DMS 273 (cell line): ENCODE results near the gene FTO.

ENCODE experiments used
- DNase-seq: peaks from one replicate; lab custom pipeline; 2025; ENCODE audit not compliant: unreplicated experiment; lab: John Stamatoyannopoulos, UW

The FTO gene

GRCh38 chr16:53924331-53925106 is 220.6 kb downstream of the FTO start:
- no peak for DNase-seq

DNA sequence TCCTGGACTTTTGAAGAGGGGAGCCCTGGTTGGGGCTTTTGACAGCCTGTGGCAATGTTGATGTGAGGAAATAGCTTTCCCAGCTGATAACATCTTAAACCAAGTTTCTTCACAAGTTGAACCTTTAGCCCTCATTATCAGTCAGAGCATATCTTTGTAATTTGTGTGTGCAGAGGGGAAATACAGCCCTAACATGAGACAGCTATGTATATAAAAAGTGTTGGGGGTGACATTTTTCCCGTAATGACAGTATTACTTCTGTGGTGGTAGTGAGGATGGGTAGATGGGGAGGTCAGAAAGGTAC is 221.1 kb downstream of the FTO start:
- no peak for DNase-seq

DNA sequence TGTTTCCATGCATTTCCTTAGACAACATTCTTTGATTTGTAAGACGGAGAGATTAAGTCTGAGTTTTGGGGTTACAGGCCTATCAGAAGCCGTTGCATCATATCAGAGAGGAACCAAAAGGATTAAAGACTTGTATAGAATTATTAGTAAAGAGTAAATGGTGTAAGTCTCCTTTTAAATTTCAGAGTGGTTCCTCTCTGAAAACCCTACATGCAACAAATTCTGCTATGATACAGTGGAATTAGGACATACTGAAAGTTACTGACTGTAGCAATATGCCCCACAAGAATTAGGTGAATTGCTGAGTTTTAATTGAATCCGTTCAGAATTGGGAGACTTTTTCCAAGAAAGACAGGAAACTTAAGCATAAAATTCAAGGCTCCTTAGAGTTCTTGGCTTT is 221.6 kb downstream of the FTO start:
- DNase-seq: no peak

DNA sequence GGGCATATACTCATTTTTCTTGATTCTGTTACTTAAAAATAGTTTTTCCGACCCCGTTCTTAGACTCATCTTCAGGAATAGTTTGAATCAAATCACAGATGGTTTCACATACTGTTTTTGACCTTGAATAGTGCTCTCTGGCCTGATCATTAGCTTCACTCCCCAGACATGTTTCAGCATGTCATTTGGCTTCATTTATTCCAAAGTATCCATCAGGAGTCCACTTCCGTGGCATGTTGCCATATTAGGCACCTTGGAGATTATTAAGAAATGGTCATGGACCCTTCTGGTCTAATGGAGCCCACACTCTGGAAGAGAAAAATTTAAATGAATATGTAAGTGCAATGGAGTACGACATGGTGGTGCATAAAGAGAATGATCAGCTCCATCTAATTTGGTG is 222.3 kb downstream of the FTO start:
- no peak for DNase-seq

- DNase-seq: no peak
Observed at GRCh38 chr16:53932975-53933374, 229.0 kb downstream of the FTO start.

DNA sequence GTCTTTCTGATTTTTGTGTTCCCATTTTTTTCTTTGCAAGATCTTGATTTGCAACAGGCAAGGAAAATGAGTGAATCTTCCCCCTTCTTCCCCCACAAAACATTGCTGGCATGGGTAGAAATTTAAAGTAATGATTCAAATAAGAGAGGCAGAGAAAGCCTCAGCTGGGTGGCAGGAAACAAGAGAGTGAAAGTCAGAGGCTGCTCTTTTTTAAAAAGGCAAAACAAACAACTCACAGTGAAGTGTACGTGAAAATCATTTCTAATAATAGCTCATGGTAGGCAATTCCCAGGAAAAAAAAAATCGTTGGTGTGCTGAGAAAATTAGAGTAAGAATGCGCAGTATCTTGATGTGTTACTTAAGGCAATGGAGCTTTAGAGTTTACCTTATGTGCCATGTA is 229.5 kb downstream of the FTO start:
- DNase-seq: no peak

- no peak for DNase-seq
Observed at GRCh38 chr16:53936052-53936451, 232.1 kb downstream of the FTO start.

DNA sequence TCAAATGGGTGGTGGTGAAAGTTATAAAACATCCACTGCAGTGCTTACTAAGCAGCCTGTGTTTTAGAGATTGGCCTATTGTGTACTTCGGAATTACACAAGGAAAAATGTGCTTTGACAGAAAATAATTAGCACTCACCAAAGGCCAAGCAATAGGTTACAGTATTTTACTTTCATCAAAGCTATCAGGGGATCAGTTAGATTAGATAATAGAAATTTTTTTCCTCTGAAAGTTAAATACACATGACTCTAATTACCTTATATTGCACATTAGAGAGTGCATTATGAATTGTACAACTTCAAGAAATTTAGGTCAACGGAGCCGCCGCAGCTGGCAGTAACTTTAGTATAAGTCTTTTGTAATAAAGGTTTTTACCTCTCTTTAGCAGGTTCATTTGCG is 232.6 kb downstream of the FTO start:
- no peak for DNase-seq

GRCh38 chr16:53937161-53937880 is 233.4 kb downstream of the FTO start:
- peak; percentile 33 for DNase-seq

GRCh38 chr16:53944025-53944424 is 240.1 kb downstream of the FTO start:
- DNase-seq: no peak

GRCh38 chr16:53945996-53946395 is 242.0 kb downstream of the FTO start:
- peak; percentile 53 for DNase-seq

- DNase-seq: peak; percentile 6
Observed at GRCh38 chr16:53946746-53947386, 242.9 kb downstream of the FTO start.

DNA sequence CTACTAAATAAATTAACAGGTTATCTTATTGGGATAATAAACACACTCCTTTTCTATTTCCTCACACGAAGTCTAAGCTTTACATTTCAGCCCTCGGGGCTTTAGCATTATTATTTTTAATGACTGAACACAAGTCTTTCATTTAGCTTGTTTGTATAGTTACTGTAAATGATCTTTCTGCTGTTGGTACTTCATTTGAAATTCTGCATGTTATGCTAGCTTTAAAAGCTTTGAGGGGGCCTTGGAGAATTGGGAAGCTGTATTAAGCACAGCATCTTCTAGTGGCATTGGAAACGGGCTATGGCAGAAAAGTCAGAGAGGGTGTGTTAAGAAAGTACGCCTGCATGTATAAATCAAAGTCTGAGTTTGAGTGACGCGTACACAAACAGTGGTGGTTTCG is 243.7 kb downstream of the FTO start:
- no peak for DNase-seq

DNA sequence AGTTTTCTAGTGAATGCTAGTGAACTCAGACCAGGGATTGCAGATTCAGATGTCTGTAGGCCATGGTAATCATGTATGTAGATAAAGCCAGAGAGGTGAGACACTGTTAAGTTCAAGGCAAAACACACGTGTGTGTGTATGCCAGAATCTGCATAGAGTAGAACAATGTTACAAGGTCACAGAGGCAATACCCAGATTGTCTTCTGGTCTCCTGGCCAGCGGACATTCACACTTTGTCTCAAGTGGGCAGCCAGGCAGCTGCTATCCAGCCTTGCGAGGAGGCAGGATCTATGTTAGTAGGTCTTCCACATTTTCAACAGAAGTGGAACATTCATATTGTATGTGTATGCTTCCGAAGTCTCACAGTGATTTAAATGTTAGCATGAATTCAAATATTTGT is 244.4 kb downstream of the FTO start:
- DNase-seq: no peak

DNA sequence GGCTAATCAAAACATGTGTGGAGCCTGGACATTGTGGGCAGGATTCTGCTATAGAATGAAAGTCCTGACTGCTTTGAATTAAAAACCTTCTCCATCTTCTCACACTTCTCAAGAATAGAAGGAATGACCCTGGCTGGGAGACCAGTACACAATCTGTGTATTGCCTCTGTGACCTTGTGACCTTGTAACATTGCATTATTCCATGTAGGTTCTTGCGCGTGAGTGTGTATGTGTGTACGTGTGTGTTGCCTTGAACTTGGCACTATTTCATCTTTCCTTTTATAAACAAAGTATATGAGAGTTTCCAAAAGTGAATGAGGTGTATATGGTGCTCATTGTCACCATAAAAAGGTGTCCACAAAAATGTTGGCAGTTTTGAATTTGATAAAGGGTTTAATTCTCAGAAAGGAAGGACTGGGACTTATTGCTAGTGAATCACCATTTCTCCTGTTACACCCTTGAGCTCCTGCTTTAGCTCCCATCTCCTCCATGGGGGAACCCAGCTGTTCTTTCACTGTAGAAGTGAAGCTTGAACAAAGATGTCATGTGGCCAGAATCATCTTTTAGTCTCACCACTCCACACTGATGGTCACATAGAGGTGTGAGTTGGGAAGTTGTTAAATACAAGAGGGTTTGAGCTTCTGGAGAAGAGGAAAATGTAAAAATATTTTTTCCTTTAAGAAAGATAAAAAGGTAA is 244.9 kb downstream of the FTO start:
- peak; percentile 12 for DNase-seq

DNA sequence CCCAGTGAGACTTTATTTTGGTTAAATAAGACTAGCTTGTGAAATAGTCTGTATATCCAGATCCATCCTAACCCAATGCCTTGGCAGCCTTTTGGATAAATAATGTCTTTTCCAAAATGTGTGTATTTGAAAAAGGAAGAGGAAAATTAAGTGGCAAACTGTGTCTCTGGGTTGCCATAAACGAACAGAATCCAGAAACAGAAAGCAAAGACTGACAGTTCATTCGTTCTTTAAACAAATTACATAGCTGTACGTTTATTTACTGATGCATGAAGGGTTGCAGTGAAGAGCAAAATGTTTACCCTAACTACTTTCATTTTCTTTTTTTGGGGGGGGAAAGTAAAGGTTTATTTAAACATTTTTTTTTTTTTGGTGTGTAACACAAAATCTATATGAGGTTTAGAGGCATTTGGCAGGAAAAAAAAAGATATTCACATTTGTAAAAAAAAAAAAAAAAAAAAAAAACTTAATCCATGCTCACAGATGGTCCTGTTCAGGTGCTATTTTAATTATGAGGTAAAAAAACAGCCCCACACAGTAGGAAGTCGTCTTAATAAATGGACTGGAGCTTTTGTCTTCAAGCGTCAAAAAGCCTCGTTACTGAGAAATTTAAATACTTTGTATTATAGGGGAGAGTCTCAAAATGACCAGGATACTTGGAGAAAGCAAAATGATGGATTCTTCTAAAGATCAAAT is 245.9 kb downstream of the FTO start:
- DNase-seq: no peak

- DNase-seq: no peak
Observed at GRCh38 chr16:53950677-53951076, 246.7 kb downstream of the FTO start.

DNA sequence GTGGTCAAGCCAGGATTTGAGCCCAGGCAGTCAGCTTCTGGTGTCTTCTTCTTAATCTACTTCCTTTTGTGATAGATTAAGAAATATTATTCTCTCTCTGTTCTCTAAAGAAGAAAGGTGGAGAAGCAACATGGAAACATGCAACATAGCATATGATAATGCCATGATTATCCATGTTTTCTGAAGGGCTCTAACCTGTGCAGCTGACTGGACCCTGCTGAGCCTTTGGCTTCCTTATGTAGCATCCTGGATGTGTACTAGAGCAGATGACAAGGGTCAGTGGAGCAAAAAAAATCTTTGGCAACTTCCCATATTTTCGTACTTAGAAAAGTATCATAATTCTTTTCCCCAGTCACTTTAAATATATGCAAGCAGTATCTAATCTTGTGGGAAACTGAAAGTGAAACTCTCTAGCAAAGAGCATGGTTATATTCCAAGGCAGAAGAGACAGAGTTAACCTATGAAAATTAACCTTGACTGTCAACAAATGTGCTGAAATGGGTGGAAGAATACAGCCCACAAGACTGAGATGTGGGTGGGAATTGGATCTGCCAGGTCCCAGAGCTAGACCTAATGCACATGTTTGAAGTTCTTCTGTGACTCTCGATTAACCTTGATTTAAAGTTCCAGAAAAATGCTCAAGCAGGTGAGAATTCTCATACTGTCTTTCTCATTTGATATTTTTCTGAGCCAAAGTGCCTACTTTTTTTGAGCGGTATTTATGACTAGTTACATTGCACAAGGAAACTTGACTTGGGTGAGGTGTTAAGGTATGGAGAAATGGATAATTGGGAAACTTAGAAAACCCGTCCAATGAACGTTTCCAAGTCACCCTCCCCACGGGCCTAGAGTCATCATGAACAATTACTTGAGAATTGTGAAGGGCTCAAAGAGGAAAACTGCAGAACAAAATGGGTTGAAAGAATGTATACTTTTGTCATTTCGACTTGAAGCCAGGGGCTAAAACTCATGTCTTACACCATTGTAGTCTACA is 248.6 kb downstream of the FTO start:
- peak; percentile 17 for DNase-seq

GRCh38 chr16:53953336-53953735 is 249.4 kb downstream of the FTO start:
- DNase-seq: no peak
